NOMO-1 treated with DMSO at 0.1 percent for 48 hours (cell line): ENCODE results near the gene C9orf152.

Experiments used
- DNase-seq: peaks from one replicate; lab custom pipeline; 2025; ENCODE audit not compliant: unreplicated experiment; lab: John Stamatoyannopoulos, UW

Gene C9orf152

DNA sequence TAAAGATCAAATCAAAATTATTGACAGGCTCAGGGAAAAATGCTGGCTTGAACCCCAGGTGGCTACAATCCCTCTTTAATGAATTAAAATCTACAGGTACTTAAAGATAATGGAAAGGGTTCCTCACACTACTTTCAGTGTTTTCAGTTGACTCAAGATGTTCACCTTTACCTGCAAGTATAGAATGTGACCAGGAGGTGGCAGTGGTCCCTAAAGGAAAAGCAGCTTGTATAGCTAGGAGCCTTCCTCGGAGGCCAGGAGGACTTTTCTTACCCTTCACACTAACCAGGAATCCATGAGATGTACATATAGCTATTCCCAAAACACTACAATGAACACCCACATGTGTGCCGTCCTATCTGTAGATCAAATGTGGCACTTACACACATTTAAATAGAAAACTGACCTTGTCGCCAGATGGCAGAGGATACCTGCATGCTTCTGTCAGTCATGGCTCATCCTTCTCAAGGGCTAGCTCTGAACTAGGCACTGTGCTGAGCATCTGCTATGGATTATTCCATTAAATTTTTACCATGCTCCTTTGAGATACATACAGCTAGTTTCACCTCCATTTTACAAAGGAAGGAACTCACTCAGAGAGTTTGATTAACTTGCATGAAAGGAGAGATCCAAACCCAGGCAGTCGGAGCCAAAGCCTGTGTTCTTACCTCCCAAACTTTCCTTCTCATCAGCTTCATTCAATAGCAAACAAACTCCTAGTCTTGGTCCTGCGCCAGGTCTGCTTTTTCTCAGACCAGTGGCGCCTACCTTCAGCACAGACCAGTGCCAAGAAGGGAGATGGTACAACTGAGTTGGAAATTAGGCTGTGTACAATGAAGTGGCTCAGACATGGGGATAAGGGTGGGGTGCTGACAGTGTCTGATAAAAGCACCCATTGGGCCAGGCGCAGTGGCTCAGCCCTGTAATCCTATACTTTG is 24.5 kb downstream of the C9orf152 start:
- DNase-seq, result peak; percentile 73

DNA sequence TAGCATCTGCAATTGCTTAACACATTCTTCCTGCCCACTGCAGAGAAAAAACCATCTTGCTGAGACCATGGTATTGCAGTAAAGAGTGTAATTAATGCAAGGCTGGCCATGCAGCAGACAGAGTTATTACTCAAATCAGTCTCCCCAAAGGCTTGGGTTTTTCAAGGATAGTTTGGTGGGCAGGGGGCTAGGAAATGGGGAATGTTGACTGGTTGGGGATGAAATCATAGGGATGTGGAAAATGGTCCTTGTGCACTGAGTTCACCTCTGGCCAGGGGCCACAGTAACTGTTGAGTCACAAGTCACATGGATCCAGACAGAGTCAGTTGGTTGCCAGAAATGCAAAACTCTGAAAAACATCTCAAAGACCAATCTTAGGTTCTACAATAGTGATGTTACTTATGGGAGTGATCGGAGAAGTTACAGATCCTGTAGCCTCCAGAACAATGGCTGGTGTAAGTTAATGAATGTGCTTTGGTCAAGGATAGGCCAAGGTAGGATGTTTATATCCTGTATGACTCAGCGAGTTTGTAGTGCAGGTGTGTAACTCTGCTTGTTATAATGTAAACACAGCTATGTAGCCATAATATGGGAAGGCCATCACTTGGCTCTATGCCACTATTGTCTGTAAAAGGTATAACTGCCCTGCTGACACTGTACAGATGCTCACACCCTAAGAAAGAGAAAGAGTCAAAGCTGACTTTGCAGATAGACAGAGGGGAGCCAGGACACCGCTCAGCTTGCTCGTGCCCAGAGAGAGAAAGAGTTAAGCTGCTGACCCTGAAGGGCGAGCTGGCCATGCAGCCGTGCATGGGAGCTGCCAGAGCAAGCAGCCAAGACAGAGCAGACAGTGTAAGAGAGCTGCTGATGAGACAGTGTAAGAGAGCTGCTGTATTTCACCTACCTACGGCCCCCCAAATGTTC is 27.2 kb downstream of the C9orf152 start:
- no peak for DNase-seq

DNA sequence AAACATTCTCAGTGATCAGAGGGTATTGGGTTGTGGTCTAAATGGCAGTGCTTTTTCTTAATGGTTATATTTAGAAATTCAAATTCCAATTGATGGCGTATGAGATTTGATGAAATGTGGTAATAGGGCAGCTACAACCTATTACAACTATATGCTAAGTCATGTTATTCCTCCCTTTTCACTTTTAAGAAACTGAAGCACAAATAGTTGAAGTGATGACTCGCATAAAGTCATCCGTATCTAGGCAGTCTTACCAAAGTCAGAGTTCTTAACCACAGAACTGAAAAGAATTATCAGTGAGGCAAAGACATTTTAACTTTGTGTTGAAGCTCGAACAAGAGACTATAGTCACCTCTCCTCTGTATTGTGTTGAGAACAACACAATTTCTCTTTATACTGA is 28.2 kb downstream of the C9orf152 start:
- DNase-seq, result peak; percentile 34

DNA sequence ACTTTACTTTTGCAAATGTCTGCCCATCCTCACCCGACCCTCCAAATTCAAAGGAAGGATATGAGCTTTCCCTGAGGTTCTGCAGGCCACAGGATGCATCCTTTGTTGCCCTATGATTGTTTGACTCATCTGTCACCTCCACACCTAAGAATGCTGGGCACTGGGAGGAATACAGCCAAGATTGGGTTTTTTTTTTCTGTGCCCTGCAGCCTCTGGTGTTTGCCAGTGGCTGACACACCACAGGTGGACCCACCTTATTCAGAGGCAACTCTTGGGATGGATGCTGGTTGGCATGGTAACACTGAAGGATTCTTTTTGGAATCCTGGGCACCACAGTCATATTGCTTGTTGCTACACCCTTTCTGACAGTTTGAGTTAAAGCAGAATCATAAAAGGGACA is 29.7 kb downstream of the C9orf152 start:
- DNase-seq, result no peak

DNA sequence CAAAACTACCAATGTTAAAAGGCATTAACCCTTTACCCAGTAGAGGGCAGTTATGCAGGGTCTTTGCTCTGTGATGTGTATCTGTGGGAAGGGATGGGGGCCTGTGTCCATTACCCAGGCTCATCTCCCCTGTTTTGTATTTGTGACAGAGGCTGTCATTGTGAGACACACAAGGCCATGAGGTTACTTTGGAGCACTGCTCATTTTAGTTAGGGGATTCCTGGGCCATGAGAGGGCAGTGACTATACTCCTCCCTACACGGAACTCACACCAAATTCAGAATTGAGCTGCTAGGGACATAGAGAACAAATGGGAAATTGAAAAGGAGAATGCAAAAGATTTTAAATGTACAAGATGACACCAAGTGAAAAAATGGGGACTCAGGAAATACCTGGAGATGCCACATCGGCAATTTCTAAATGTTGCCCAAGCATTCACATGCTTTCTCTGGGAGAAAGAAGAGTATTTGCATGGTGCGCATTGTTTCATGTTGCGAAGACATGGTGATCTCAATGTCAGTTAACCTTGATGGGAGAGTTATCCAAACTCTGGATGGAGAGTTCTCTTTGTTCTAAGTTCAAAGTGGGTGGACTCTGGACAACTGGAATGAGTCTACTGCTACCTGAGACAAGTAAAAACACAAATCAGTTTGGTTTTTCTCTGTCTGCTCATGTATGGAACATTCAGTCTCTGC is 32.5 kb downstream of the C9orf152 start:
- DNase-seq, result no peak

DNA sequence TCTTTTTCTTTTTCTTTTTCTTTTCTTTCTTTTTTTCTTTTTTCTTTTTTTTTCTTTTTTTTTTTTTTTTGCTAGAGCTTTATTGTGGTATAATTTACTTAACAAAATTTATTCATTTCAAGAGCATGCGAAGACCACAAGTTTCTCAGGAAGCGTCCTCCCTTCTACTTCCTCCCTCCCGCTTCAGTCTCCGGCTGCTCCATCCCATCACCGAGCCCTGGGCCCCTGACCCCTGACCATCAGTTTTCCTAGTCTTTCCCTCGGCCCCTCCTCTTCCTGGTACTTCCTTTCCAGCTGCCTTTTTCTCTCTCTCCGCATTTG is 34.7 kb downstream of the C9orf152 start:
- no peak for DNase-seq

DNA sequence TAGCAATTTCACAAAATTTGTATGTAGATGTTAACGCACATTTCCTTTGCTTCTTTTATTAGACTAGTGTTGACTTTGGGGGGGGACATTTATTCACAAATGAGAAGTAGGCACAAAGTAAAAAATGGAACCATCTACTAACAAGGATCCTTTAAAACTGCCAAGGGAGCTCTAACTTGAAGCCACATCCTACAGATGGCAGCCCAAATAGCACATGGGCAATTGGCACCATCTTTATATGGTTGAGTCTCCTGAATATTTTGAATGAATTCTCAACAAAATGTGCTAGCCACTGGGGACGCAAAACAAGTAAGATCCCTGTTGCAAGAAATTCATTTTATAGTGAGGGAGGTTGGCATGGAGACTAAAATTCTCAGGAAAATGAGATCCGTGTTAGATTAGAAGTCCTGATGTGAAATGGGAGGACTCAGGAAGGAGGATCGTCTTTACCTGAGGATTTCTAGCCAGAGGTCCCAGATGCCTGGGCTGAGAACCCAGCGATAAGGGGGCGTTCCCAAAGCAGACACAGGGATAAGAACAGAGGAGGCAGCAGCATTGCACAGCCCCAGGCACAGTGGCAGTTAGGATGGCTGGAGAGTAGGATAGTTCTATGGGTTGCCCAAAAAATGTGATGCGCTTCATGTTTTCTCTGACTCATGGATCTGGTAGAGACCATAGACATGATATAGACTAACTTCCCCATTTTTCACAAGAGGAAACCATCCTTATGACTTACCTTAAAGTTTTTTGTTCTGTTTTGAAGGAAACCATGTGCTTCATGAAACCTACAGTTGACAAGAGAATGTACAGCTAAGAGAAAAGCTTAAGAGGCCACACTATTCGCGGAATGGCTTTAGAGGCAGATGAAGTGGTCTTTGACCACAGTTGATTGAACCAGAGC is 37.4 kb downstream of the C9orf152 start:
- DNase-seq, result peak; percentile 64

DNA sequence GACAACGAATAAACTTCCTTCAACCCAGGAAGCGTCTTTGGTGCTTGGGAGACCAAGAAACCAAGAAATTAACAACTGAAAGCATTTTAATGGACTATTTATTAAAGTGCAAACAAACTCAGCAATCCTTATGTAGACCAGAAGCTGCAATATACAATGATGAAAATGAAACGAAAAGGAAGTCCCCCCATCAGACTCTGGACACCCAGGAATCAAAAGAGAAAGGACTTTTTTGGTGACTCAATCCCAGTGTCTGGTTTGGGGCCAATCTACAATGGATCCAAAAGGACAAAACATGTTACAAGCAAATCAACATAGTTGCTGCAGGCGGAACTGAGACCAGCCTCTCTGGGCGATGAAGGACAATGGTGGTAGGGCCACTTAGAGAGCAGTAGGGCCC is 39.5 kb downstream of the C9orf152 start:
- DNase-seq, result no peak

DNA sequence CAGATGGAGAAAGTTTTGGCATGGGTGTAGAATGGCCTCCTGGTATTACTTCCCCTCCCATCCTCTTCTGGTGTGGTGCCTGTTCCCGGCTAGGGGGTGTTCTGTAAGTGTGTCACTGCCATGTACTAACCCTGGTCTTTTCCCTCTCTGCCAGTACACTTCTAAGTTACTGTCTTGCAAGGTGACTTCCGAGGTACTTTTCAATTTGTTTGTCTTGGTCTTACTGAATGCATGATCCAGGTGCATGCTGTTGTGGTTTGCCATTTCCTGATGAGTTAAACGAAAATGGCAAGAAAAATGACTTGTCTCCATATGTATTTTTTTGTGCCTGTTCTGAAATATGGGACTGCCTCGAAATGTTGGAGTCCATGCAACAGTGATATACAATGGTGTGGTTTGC is 46.0 kb downstream of the C9orf152 start:
- no peak for DNase-seq

DNA sequence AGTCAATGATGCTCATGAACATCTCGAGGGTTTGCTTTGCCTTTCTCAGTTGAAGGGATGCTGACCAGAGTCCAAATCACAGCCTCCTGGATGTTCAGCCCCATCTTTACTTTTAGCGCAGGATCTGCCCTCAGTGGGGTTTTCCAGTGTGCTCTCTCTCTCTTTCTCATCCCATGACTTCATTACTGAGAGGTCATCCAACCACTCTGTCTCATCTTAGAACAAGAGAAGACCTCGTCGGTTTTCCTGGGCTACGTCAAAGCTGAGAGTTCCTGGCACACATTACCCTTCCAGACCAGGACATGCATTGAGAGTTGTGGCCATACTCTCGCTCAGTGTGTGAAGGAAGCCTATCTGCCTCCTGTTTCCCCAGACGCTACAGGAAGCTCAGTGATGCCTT is 47.3 kb downstream of the C9orf152 start:
- DNase-seq, result no peak

DNA sequence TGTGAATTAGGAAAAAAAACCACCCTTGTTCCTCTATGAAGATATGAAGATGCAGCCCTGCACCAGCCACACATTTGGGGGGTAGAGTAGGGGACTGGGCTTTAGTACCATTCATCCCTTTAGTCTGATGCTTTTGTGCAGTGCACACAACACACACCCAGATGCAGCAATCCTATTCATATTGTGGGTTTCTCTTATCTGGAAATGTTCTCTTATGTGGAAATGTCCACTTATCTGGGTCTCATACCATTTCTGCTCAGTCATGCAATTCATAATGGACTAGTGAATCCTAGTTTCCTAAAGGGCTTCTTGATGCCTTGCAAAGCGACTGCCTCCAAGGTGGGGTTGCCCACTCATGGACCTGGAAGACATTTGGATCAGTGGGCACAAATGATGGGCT is 47.8 kb downstream of the C9orf152 start:
- DNase-seq, result no peak

DNA sequence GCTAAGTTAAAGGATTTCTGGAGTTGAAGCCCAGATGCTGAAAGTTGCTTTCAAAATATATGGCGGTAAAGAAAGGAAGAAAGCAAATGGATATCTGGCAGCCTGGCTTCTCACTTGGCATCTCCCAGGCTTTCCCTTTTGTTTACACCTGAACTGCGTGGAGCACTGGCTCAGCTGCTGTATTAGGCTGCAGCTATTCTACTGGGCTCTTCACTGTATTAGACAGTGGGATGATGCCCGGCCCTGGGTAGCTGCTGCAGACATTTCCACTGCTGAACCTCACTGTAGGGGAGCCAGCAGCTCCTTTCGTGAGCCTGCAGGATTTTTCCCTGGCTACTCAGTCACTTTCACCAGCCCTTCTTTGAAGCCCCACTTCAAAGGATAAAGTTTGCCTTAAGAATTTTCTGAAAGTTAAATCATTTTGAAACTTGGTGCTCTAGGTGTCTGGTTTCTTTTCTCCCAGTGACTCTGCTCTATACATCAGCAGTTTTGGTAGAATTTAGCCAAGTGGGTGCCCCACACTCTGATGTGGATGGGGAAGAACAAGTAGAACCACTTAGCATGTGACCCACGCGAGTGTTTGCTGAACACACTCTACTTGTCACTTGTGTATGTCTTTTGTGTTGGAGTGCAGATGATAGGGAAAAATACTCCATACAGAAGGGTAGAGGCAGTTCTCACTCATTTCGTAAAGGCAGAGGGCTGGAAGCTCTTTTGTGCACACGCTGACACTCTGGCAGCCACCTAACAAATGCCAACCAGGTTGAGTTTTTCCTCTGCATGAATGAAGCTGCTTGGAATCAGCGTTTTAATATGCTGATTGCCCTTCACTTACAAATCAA is 49.9 kb downstream of the C9orf152 start:
- DNase-seq, result no peak

DNA sequence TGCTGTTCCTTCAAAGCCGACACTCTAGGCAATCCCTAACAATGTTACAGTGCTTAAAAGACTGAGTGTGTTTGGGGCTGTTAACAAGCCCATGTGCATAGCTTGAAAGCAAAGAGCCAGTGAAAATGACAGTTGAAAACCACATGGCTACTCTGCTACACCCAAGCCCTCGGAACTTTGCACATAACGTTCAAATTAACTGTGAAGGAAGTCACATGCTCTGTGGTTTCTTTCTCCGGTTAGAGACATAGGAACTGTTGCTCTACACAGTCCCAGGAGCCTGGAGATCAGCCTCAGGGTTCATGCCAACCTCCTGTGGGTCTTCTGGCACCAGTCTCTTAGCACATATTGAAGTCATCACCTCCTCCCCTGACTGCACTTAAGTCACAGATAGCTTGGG is 51.1 kb downstream of the C9orf152 start:
- peak; percentile 98 for DNase-seq

DNA sequence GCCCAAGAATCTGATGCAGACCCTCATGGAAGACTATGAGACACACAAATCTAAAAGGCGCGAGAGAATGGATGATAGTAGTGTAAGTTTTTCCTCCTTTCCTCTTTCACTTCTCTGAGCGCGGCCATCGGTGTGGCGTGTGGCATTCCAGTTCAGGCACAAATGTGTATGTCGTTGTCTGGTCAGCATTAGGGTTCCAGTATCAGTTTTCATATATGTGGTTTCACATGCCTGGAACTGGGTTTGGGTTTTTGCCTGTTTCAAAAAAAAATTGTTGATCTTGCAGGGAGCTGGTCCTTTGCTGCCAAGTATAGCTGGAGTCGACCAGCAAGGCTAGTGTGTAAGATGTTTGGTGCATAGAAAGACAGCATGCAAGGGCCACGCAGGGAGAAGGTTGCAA is 51.5 kb downstream of the C9orf152 start:
- no peak for DNase-seq

DNA sequence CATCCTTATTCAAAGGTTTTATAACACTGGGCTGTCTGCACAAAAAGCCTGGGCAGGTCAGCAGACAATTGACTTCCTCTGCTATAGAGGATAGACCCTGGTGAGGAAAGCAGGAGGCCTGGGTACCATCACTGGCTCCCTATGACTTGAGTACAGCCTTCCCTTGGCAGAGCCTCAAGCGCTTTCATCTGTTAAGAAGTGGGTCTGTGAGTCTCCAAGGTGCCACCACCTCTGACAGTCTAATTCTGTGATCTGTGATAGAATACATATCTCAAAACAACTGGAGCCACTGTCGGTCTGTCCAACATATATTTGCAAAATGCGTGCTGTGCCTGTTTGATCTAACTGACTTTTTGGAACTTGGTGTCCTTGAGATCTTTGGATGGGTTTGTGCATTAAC is 52.2 kb downstream of the C9orf152 start:
- DNase-seq, result no peak

DNA sequence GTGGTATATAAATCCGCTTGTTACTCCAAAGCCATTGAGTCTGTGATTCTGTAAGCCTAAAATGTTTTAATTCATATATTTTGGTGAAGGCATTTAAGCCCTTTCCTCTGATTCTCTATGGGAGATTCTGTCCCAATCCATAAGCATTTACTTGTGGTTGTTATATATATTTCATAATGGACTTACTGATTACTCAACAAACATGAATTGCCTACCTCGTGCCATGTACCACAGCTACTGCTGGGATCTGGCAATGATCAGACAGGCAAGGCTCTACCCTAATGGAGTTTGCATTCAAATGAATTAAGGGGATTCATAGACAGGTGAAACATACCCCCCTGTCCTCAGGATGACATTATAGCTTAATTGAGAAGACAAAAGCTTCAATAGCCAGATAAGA is 54.5 kb downstream of the C9orf152 start:
- DNase-seq, result peak; percentile 57

DNA sequence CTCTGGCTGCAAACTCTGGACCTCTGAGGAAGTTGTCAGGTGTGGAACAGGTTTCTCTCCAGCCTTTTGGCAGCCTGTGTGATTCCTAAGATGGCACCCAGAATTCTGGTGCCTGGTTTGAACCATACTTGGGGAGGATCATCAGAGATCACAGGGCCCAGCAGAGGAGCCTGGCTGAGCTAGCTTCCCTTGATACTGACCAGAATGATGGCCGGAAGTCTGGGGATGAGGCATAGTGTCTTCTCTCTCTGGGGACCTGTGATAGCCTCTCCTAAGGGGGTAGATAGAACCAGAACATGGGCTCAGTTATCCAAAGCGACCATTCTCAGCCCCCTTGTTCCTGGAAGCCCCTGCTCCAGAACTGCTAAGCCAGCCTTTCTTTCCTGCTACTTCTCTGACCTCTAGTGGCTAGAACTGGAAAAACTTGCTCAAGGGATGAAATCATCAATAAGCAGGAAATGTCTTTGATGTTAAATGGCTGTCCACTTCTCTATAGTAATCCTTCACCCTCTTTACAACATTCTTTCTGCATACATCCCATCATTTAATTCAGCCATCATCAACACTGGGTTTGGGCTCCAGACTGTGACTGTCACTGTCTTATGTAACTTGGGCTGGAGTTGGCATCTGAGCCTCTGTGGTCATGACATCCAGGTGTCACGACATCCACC is 55.1 kb downstream of the C9orf152 start:
- DNase-seq, result peak; percentile 79
